K562 (cell line): Measurements from ENCODE around the gene SMAD7. TPM values are rescaled to one million over a fixed set of nuclear protein-coding genes. Genes with fewer than 3 reads are reported as not detected.

Experiments used
- CHD4 ChIP-seq: fragments of 200-600 bp; sonication (generic); IDR thresholded peaks from 3 replicates; pipeline ENCODE4 v1.6.1; 2012; ENCODE audit warnings: low read depth, mild to moderate bottlenecking, mixed read lengths, low read length, inconsistent platforms; ENCODE audit not compliant: insufficient read depth, insufficient replicate concordance, poor library complexity, severe bottlenecking
- CREBBP ChIP-seq: IDR thresholded peaks from one replicate; pipeline ENCODE4 v1.6.1; 2012; ENCODE audit warnings: low read depth, mild to moderate bottlenecking, control low read depth, inconsistent platforms, low read length
- ETV1 ChIP-seq: fragments of 450-650 bp; conservative IDR thresholded peaks from 2 replicates; pipeline ENCODE4 v1.6.1; 2016; ENCODE audit warnings: missing genetic modification characterization, control low read depth, low read depth, missing compliant biosample characterization
- ETV6 ChIP-seq, 3 experiments: fragments of 150-350 bp in 1 of 3; sonication (generic) in 1 of 3; formaldehyde crosslinking in 1 of 3; IDR thresholded peaks; 2 replicates each; pipeline versions ENCODE4 v1.6.1 to v1.8.0; 2014 to 2022; ENCODE audit warnings: borderline replicate concordance in 2 of 3, low read depth in 2 of 3, antibody characterized with exemption in 1 of 3, low read length in 1 of 3, mild to moderate bottlenecking in 1 of 3, missing genetic modification reagents in 1 of 3
- HEY1 ChIP-seq: fragments of 250-450 bp; sonication (Bioruptor Pico); IDR thresholded peaks from 2 replicates; pipeline ENCODE4 v1.5.0; 2020; ENCODE audit warnings: mild to moderate bottlenecking, moderate library complexity, borderline replicate concordance
- ILF3 ChIP-seq: fragments of 450-650 bp; IDR thresholded peaks from 2 replicates; pipeline ENCODE4 v1.6.1; 2018; ENCODE audit warnings: antibody characterized with exemption, mild to moderate bottlenecking, moderate library complexity, borderline replicate concordance
- NCOR1 ChIP-seq: fragments of 450-650 bp; IDR thresholded peaks from 2 replicates; pipeline ENCODE4 v1.6.1; 2016; ENCODE audit warnings: mild to moderate bottlenecking, moderate library complexity
- NFE2 ChIP-seq: IDR thresholded peaks from 2 replicates; pipeline ENCODE4 v1.6.1; 2014; ENCODE audit warnings: antibody characterized with exemption, low read depth
- NRF1 ChIP-seq, 2 experiments: fragments of 450-650 bp; IDR thresholded peaks in 1 of 2; conservative IDR thresholded peaks in 1 of 2; 2 replicates each; pipeline ENCODE4 v1.6.1; 2014; ENCODE audit warnings: mild to moderate bottlenecking in 2 of 2
- PCBP1 ChIP-seq: fragments of 200-400 bp; formaldehyde crosslinking; IDR thresholded peaks from 2 replicates; pipeline ENCODE4 v1.6.1; 2018; ENCODE audit warnings: mild to moderate bottlenecking, low read depth, low read length; ENCODE audit not compliant: poor library complexity, severe bottlenecking
- PHF21A ChIP-seq: fragments of 450-650 bp; IDR thresholded peaks from 2 replicates; pipeline ENCODE4 v1.6.1; 2017; ENCODE audit warnings: low read depth, borderline replicate concordance
- PML ChIP-seq: IDR thresholded peaks from 2 replicates; pipeline ENCODE4 v1.6.1; 2012; ENCODE audit warnings: low read length, inconsistent platforms
- POLR2AphosphoS2 ChIP-seq: IDR thresholded peaks from 2 replicates; pipeline ENCODE4 v1.6.1; 2012; ENCODE audit warnings: low read length, improper control_type of control experiment
- PTTG1 ChIP-seq: fragments of 450-650 bp; IDR thresholded peaks from 2 replicates; pipeline ENCODE4 v1.6.1; 2016; ENCODE audit warnings: low read depth, mild to moderate bottlenecking, missing genetic modification characterization, missing compliant biosample characterization
- RFX7 ChIP-seq: fragments of 250-450 bp; sonication (Bioruptor Pico); IDR thresholded peaks from 2 replicates; pipeline ENCODE4 v1.5.1; 2021; ENCODE audit warnings: mild to moderate bottlenecking
- SMAD4 ChIP-seq: fragments of 250-450 bp; sonication (Bioruptor Pico); conservative IDR thresholded peaks from 2 replicates; pipeline ENCODE4 v1.8.0; 2021; ENCODE audit warnings: inconsistent platforms, mild to moderate bottlenecking, moderate library complexity
- SRSF7 ChIP-seq: fragments of 200-400 bp; formaldehyde crosslinking; optimal IDR thresholded peaks from 2 replicates; pipeline ENCODE3; 2017; ENCODE audit warnings: mild to moderate bottlenecking, low read depth, low read length
- ZHX1 ChIP-seq: fragments of 150-350 bp; conservative IDR thresholded peaks from 2 replicates; pipeline ENCODE4 v1.6.1; 2014; ENCODE audit warnings: low read length
- polyA plus RNA-seq, 8 experiments: library from polyadenylated mRNA; depleted of rRNA in 4 of 8; stranded (reverse) in 5 of 8; unstranded in 3 of 8; fragments of >200 nt; fragmentation: Nextera tagmentation in 2 of 8; fragmentation: Illumina TruSeq in 1 of 8; extraction: Ambion mirVana in 2 of 8; extraction: Trizol in 1 of 8; gene quantifications; 2 replicates each; pipeline versions ENCODE4 v1.2.1 to v1.2.3, GENCODE V29; 2011 to 2014; ENCODE audit warnings: inconsistent platforms in 1 of 8, missing spikeins in 1 of 8
- total RNA-seq, 7 experiments: library from RNA; depleted of rRNA in 6 of 7; stranded (reverse); fragments of >200 nt in 6 of 7; fragmentation: Illumina TruSeq in 2 of 7; extraction: Trizol in 2 of 7; gene quantifications; 2 replicates each; pipeline versions ENCODE4 v1.2.1 to v1.2.3, GENCODE V29; 2011 to 2021; ENCODE audit warnings: low replicate concordance in 1 of 7
- TF ChIP-seq, protein P1 (sequence below): fragments of 450-650 bp; conservative IDR thresholded peaks from 2 replicates; pipeline ENCODE4 v1.6.1; 2016; ENCODE audit warnings: missing genetic modification characterization, low read depth, mild to moderate bottlenecking, control low read depth, missing compliant biosample characterization
- TF ChIP-seq, protein P2 (sequence below): IDR thresholded peaks from 2 replicates; pipeline ENCODE4 v1.6.1; 2016; ENCODE audit warnings: missing genetic modification characterization, missing compliant biosample characterization
- TF ChIP-seq, protein P3 (sequence below): sonication (generic); IDR thresholded peaks from 2 replicates; pipeline ENCODE4 v1.6.1; 2016

SMAD7 gene
- total and polyA plus RNA-seq, 9 of the 15 experiments (the other 6 are each of a cell fraction or from before 2014, with no cell fraction given): 0.13 to 3.0 (median 1.6) TPM

DNA sequence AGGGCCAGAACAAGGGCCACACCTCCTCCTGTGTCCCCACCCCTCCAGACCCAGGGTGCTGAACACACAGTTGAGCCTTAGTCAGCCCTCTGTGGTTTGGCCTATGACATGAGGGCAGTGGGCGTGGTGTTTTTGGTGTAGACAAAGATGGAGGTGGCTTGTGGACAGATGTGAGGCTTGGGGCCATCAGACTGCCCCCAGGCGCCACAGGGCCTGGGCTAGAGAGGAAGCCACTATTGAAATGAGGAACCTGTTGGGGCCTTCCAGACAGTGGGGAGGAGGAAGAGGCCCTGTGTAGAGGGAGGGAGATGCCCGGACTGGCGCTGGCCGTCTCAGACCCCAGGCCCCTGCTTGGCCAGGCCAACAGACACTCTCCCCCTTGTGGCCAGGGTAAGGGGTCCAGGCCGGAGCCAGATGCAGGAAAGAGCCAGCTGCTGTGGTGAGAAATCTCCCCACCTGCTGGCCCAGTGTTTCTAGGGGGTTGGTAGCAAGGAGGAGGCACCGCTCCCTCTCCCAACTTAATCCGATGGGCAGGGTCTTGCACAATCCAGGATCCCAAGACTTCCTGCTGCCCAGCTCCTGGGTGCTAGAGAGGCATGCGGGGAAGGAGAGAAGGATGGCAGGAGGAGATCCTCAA is 53.8 kb downstream of the SMAD7 start (continued):
- TF ChIP-seq, protein P1, sequence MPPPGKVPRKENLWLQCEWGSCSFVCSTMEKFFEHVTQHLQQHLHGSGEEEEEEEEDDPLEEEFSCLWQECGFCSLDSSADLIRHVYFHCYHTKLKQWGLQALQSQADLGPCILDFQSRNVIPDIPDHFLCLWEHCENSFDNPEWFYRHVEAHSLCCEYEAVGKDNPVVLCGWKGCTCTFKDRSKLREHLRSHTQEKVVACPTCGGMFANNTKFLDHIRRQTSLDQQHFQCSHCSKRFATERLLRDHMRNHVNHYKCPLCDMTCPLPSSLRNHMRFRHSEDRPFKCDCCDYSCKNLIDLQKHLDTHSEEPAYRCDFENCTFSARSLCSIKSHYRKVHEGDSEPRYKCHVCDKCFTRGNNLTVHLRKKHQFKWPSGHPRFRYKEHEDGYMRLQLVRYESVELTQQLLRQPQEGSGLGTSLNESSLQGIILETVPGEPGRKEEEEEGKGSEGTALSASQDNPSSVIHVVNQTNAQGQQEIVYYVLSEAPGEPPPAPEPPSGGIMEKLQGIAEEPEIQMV (tag): no peak
- no peak for TF ChIP-seq RFX7 (CRISPR knock-in tag)
- TF ChIP-seq PCBP1: no peak
- no peak for TF ChIP-seq CREBBP
- TF ChIP-seq, protein P2, sequence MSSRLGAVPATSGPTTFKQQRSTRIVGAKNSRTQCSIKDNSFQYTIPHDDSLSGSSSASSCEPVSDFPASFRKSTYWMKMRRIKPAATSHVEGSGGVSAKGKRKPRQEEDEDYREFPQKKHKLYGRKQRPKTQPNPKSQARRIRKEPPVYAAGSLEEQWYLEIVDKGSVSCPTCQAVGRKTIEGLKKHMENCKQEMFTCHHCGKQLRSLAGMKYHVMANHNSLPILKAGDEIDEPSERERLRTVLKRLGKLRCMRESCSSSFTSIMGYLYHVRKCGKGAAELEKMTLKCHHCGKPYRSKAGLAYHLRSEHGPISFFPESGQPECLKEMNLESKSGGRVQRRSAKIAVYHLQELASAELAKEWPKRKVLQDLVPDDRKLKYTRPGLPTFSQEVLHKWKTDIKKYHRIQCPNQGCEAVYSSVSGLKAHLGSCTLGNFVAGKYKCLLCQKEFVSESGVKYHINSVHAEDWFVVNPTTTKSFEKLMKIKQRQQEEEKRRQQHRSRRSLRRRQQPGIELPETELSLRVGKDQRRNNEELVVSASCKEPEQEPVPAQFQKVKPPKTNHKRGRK (tag): no peak
- peak; percentile 26 to 45; a peak in 2 of 4 replicates for TF ChIP-seq NRF1 (conservative IDR thresholded peaks at IDR 0.05 in 1 of 2, IDR thresholded peaks at IDR 0.05 in 1 of 2)
- TF ChIP-seq NCOR1: peak; percentile 52
- no peak for TF ChIP-seq CHD4
- TF ChIP-seq NFE2: peak; percentile 44; the same call in 1 of the 2 replicates
- no peak; the same call in 1 of the 2 replicates for TF ChIP-seq PML
- peak; percentile 91 for TF ChIP-seq SMAD4 (CRISPR knock-in tag)
- no peak for TF ChIP-seq PTTG1 (tag)
- no peak for TF ChIP-seq ETV1 (tag)
- no peak for TF ChIP-seq ETV6 (IDR thresholded peaks at IDR 0.05; ENCODE audit: borderline replicate concordance in 1 of 2, low read depth in 2 of 2, low read length in 1 of 2)
- TF ChIP-seq ETV6 (CRISPR knock-in tag; IDR thresholded peaks at IDR 0.05; ENCODE audit: borderline replicate concordance): no peak
- TF ChIP-seq SRSF7: no peak
- TF ChIP-seq, protein P3, sequence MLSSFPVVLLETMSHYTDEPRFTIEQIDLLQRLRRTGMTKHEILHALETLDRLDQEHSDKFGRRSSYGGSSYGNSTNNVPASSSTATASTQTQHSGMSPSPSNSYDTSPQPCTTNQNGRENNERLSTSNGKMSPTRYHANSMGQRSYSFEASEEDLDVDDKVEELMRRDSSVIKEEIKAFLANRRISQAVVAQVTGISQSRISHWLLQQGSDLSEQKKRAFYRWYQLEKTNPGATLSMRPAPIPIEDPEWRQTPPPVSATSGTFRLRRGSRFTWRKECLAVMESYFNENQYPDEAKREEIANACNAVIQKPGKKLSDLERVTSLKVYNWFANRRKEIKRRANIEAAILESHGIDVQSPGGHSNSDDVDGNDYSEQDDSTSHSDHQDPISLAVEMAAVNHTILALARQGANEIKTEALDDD: peak; percentile 53
- no peak for TF ChIP-seq ILF3
- TF ChIP-seq POLR2AphosphoS2: no peak
- TF ChIP-seq HEY1 (CRISPR knock-in tag): no peak
- no peak for TF ChIP-seq ZHX1
- TF ChIP-seq PHF21A: no peak
